CD4-positive, alpha-beta T cell treated with Interleukin-1 beta for 1 hour (primary cell): ENCODE results near the gene TBC1D24.
"Not testable (repeated sequence)": the region's sequence is repeated elsewhere in the genome, so short reads cannot be mapped to it uniquely, and the experiment has no call there.

Experiments used
- DNase-seq, 2 donors: peaks; one replicate each; pipeline ENCODE4 v3.0.0-alpha.2; 2020 to 2022

TBC1D24 gene

GRCh38 chr16:2533912-2534311 is 59.0 kb downstream of the TBC1D24 start:
- no peak for DNase-seq

- DNase-seq, result not testable (repeated sequence)
Observed at GRCh38 chr16:2534335-2534734, 59.4 kb downstream of the TBC1D24 start.

GRCh38 chr16:2535625-2536013 is 60.7 kb downstream of the TBC1D24 start:
- DNase-seq, result peak in 1 of 2 donors; percentile 51

GRCh38 chr16:2537451-2538379 is 62.8 kb downstream of the TBC1D24 start, which contains the start of gene PDPK1:
TSS of gene PDPK1 (plus strand) at chr16:2538021. CDS start at chr16:2538113, 92 bp downstream.
- DNase-seq, result peak; percentile 96 to 97

GRCh38 chr16:2539192-2539844 is 64.4 kb downstream of the TBC1D24 start:
- not testable (repeated sequence) for DNase-seq

- DNase-seq, result peak; percentile 33 to 50
Observed at GRCh38 chr16:2539845-2540458, 65.0 kb downstream of the TBC1D24 start.

GRCh38 chr16:2540912-2541311 is 66.0 kb downstream of the TBC1D24 start:
- peak in 1 of 2 donors; percentile 43 for DNase-seq

GRCh38 chr16:2541409-2541808 is 66.5 kb downstream of the TBC1D24 start:
- not testable (repeated sequence) for DNase-seq

GRCh38 chr16:2543771-2544170 is 68.8 kb downstream of the TBC1D24 start:
- DNase-seq, result not testable (repeated sequence)

GRCh38 chr16:2550283-2550878 is 75.5 kb downstream of the TBC1D24 start:
- not testable (repeated sequence) for DNase-seq

GRCh38 chr16:2551420-2551889 is 76.5 kb downstream of the TBC1D24 start:
- not testable (repeated sequence) for DNase-seq

- DNase-seq, result not testable (repeated sequence)
Observed at GRCh38 chr16:2554709-2555425, 79.9 kb downstream of the TBC1D24 start.
